Germinal center (tissue), 1 donor: Measurements from ENCODE around the gene PHACTR1.
"Not testable (repeated sequence)": the region's sequence is repeated elsewhere in the genome, so short reads cannot be mapped to it uniquely, and the experiment has no call there.

Experiments
- DNase-seq: peaks from one replicate; pipeline ENCODE4 v3.0.0; 2012; ENCODE audit warnings: mixed read lengths, low spot score

Gene PHACTR1

DNA sequence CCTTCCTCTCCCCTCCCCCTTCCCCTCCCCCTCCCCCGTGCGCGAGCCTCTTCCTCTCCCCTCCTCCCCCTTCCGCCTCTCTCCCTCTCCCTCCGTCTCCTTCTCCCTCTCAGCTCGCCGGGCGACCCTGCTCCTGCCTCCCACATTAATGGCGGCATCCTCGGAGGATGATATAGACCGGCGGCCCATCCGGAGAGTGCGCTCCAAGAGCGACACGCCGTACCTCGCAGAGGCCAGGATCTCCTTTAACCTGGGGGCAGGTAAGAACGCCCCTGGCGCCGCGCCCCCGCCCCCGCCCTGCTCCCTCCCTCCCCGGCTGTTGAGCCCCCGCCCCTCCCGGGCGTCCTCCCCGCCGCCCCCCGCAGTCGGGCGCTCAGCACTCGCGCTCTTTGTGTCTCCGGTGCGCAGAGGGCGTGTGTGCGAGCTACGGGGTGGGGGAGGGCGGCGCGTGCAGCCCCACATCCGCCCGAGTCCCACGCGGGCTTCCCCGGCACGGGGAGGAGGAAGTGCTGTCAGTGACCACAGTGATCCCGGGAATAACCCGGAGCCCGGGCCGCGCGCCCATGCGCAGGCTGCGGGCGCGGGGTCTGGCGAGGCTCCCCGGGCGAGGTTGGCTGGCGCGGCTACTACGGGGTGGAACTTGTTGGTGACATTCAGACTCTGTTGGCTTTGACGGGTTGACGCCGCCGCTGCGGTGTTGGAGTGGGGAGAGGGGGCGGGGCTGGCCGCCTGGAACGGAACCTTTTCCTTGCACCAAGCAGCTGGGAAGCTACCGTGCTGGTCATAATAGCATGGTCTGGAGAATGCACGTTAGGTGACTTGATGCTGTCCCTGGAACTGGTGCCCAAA, 33.2 kb downstream of the PHACTR1 start:
- no peak for DNase-seq

- no peak for DNase-seq
These were observed 33.8 kb downstream of the PHACTR1 start for GRCh38 chr6:12750416-12750815.

DNA sequence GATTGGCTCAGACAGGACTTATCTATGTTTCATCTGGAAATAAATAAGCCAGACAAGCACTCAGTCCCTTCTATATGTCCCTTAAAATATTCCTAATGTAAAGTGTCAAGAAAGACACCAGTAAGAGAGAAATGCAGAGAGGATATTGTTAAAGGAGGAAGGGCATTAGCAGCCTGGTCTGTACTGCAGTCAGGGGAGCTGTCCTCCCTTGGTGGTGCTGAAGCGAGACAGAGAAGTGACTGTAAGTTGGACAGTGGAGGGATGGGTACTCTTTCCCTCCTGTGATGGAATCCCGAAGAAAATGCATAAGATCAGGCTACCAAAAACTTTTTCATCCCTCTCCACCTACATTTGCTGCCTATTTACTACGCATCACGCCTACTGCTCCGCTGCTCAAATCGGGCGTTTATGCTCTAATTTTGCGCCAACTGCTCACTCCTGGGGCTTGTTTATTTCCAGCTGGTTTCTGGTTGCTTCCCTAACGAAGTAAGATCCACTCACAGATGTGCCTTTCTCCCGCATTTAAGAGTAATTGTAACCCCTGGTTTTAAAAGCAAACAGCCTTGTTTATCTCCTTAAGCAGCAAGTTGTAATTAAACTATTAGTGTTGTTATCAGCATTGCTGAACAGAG, 35.2 kb downstream of the PHACTR1 start:
- DNase-seq: peak; percentile 14

GRCh38 chr6:12753036-12753435, 36.5 kb downstream of the PHACTR1 start:
- no peak for DNase-seq

- DNase-seq: no peak
These were observed 43.7 kb downstream of the PHACTR1 start for GRCh38 chr6:12760226-12760625.

DNA sequence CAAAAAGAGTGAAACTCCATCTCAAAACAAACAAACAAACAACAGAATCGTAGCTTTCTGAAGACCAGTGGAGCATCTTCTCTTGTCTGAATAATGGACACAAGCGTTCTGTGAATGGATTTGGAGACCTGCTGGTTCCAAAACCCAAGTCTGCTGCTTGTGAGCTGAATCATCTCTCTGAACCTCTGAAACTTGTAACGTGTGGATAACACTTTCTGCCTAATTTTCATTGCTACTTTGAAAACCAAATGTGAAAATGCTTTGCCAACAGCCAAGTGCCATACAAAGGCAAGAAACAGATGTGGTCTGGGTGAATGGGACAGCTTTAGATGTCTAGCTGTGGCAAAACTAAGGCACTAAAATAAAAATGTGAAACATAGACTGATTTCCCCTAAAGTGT, 44.3 kb downstream of the PHACTR1 start:
- no peak for DNase-seq

DNA sequence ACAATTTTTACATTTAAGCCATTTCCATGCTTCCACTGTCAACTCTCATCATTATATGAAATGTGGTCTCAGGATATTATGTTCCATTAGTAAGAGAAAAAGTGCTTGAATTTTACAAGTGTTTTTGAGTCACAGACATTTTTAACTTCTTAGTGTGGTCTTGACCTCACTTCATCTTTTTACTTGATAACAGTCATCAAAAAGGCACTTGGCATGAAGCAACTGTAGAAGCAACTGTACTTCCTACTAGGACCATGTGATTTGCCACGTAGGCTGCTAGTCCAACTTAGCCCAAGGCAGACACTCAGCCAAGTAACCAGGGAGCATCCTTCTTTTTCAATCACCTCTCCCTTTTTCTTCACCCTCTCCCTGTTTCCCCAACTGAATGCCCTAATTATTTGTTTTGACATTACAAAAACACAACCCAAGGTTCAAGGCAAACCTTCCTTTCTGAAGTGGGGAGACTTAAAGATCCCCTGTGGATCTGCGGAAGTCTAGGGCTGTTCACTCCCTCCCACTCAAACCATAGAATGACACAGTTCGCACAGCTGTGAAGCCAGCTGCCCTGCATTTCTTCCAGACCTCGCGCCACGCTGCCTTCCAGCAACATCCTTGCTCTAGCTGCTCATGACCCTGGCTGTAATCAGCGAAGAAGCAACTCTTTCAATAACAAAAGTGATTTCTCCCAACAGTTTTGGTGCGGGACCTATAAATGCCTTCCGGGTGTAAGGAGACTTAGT, 45.0 kb downstream of the PHACTR1 start:
- DNase-seq: no peak

- not testable (repeated sequence) for DNase-seq
These were observed 46.3 kb downstream of the PHACTR1 start for GRCh38 chr6:12762731-12763434.

GRCh38 chr6:12766365-12766764, 49.8 kb downstream of the PHACTR1 start:
- DNase-seq: no peak

- no peak for DNase-seq
These were observed 50.4 kb downstream of the PHACTR1 start for GRCh38 chr6:12767016-12767415.

DNA sequence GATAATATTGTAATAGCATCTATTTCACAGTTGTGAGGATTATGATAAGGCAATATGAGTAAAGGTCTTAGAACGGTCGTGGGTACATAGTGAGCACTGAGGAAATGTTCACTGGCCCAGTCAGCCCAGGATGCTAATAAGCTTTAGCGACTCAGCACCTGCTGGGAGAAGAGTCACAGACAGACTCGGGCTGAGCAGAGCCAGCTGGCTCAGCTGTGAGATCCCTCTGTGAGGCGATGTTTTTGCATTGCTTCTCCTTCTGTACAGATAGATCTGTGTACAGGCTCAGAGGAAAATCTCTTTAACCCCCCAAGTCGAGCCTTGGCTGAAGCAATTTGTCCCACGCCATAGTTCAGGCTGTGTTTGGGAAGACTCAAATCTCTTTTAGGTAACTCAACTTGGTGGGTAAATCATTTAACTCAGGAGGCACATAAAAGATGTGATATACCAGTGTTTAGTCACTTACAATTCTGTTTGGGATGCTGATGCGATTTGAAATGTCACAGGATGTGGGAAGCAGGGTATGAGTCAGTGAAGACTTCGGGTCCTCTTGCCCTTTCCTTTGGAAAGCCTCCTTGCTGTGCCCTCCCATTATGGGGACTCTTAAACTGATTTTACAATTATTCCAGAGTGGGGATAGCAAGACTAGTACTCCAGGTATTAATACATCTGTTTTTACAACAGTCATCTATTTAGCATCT, 53.1 kb downstream of the PHACTR1 start:
- no peak for DNase-seq

- no peak for DNase-seq
These were observed 55.8 kb downstream of the PHACTR1 start for GRCh38 chr6:12772416-12772815.

GRCh38 chr6:12776291-12776690, 59.7 kb downstream of the PHACTR1 start:
- no peak for DNase-seq

DNA sequence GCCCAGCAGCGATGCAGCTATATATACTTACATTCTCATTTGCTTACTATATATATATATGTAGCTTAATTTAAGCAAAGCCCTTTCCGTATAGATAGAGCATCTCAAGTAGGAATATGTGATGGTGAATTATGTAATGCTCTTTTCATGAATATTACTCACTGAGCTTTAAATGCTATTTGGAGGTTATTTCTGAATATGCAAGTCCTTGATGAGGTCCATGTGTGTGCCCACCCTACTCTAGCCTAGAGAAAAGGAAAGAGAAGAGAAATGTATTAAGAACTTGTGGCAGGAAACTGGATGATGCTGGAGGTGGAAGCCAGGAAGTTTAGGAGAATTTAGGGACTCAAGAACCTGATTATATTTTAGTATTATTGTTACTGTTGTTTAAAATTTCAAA, 63.2 kb downstream of the PHACTR1 start:
- DNase-seq: no peak

GRCh38 chr6:12782136-12782535, 65.6 kb downstream of the PHACTR1 start:
- no peak for DNase-seq

DNA sequence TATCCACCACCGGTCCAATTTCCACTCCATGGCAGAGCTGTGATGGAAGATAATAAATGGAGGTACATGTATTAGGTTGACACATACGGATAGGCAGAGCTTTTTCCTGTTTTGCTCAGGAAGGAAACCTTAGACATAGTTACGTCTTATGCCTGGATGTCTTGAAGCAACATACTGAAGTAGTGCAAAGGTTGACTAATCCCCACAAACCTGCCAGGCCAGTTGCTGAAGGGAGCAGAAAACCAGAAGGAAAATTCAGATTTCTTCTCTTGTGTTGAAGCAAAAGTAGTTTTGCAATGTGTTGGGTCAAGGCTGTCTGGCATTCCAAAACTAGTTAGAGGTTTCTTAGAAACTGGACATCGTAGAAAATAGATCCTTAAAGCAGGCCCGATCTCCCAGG, 68.7 kb downstream of the PHACTR1 start:
- DNase-seq: no peak

GRCh38 chr6:12785921-12786320, 69.4 kb downstream of the PHACTR1 start:
- DNase-seq: no peak

- no peak for DNase-seq
These were observed 74.8 kb downstream of the PHACTR1 start for GRCh38 chr6:12791371-12791770.

DNA sequence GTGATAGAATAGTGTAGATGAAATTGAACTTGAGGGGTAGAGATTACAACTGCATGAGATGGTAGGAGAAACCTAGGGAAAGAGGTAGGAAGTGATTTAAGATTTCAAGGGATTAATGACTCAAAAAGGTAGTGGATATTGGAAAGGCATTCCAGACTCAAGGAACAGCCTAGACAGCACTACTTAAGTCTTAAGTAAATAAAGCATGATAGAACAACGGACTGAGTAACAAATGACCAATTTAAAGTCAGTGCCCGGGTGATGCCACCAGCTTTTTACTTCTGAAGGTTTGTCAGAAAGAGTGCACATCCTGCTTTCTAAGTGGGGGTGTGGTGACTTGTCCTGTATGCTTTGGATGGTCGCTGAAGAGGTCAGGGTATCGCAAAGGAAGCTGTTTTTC, 81.8 kb downstream of the PHACTR1 start:
- no peak for DNase-seq

GRCh38 chr6:12800120-12800519, 83.6 kb downstream of the PHACTR1 start:
- no peak for DNase-seq

DNA sequence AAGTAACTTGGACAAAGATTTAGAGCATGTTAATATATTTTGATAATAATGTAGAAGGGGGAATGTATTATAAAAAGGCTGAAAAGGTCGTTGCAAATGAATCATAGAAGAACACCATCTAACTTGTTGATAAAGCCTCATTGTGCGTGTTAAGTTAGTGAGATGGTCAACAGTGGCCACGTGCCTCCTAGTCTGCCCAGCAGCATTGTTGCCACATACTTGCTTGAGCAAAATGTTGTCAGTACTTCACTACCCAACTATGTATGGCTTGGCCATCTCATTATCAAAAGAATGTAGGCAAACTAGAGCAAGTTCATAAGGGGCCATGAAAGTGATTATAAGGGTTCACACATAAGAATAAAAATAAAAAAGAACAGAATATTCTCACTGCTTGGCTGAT, 84.6 kb downstream of the PHACTR1 start:
- DNase-seq: no peak

- DNase-seq: no peak
These were observed 85.9 kb downstream of the PHACTR1 start for GRCh38 chr6:12802440-12802839.
